Fibroblast of the conjunctiva (primary cell): ENCODE results near the gene ASIC3.
A peak's percentile ranks its signal among the peaks of the same experiment; 100 is the strongest.
"Not testable (repeated sequence)": the region's sequence is repeated elsewhere in the genome, so short reads cannot be mapped to it uniquely, and the experiment has no call there.

Experiments used
- DNase-seq: peaks from one replicate; pipeline ENCODE4 v3.0.0-alpha.2; 2010; ENCODE audit warnings: low read depth

ASIC3 gene

GRCh38 chr7:151032936-151033863 is 15.1 kb upstream of the ASIC3 start:
- no peak for DNase-seq

GRCh38 chr7:151033864-151034249 is 14.5 kb upstream of the ASIC3 start:
- DNase-seq: no peak

- DNase-seq: no peak
Measured at GRCh38 chr7:151034312-151035025, 13.9 kb upstream of the ASIC3 start.

- DNase-seq: no peak
Measured at GRCh38 chr7:151035026-151035717, 13.2 kb upstream of the ASIC3 start.

- DNase-seq: no peak
Measured at GRCh38 chr7:151035902-151036301, 12.4 kb upstream of the ASIC3 start.

GRCh38 chr7:151038951-151039849 is 9.1 kb upstream of the ASIC3 start:
- DNase-seq: peak; percentile 88

- no peak for DNase-seq
Measured at GRCh38 chr7:151039850-151040548, 8.3 kb upstream of the ASIC3 start.

- no peak for DNase-seq
Measured at GRCh38 chr7:151040616-151041375, 7.5 kb upstream of the ASIC3 start.

- DNase-seq: not testable (repeated sequence)
Measured at GRCh38 chr7:151043449-151043848, 4.9 kb upstream of the ASIC3 start.

- no peak for DNase-seq
Measured at GRCh38 chr7:151043959-151044358, 4.4 kb upstream of the ASIC3 start.

GRCh38 chr7:151045262-151045661 is 3.1 kb upstream of the ASIC3 start:
- no peak for DNase-seq

- no peak for DNase-seq
Measured at GRCh38 chr7:151045967-151046366, 2.4 kb upstream of the ASIC3 start.

- DNase-seq: peak; percentile 80
Measured at GRCh38 chr7:151046603-151047573, 1.4 kb upstream of the ASIC3 start.

- no peak for DNase-seq
Measured at GRCh38 chr7:151048911-151049463, 656 bp downstream of the ASIC3 start.

GRCh38 chr7:151051108-151051507 is 2.8 kb downstream of the ASIC3 start:
- DNase-seq: no peak

GRCh38 chr7:151053096-151053495 is 4.8 kb downstream of the ASIC3 start:
- no peak for DNase-seq

- DNase-seq: no peak
Measured at GRCh38 chr7:151053751-151054150, 5.4 kb downstream of the ASIC3 start.

- no peak for DNase-seq
Measured at GRCh38 chr7:151056283-151056665, 7.9 kb downstream of the ASIC3 start.
